Body of pancreas (tissue), 4 donors: Measurements from ENCODE around the gene KRT79. TPM values are rescaled to one million over a fixed set of nuclear protein-coding genes. Genes with fewer than 3 reads are reported as not detected.
"Not testable (repeated sequence)": the region's sequence is repeated elsewhere in the genome, so short reads cannot be mapped to it uniquely, and the experiment has no call there.

ENCODE experiments used
- ATAC-seq: fragments of 150-250 bp; one replicate; pipeline ENCODE4 v1.9.1; 2016
- DNase-seq, 4 donors: peaks; one replicate each; pipeline ENCODE4 v3.0.0-alpha.2; 2019
- H3K27ac ChIP-seq, 4 donors: fragments of 200-600 bp; sonication (generic); 1 replicate in 3 of 4; 2 replicates in 1 of 4; pipeline versions ENCODE4 v1.5.1 to v1.6.1; 2016 to 2019; ENCODE audit warnings: mild to moderate bottlenecking in 1 of 4, mixed read lengths in 1 of 4, moderate library complexity in 1 of 4
- H3K27me3 ChIP-seq, 2 donors: fragments of 200-600 bp; sonication (generic); one replicate each; pipeline ENCODE4 v1.6.0; 2016; ENCODE audit warnings: mild to moderate bottlenecking in 1 of 2
- H3K36me3 ChIP-seq, 2 donors: fragments of 200-600 bp; sonication (generic); replicated peaks in 1 of 2; 2 replicates each; pipeline ENCODE4 v1.5.1; 2016; ENCODE audit warnings: low read depth in 2 of 2; ENCODE audit not compliant: insufficient read depth in 1 of 2
- H3K4me1 ChIP-seq: fragments of 200-600 bp; sonication (generic); one replicate; pipeline ENCODE4 v1.6.0; 2016
- H3K4me3 ChIP-seq, 2 donors: fragments of 200-600 bp; sonication (generic); 1 replicate in 1 of 2; 2 replicates in 1 of 2; pipeline ENCODE4 v1.5.1; 2016 to 2019
- H3K9me3 ChIP-seq, 3 donors: fragments of 200-600 bp; sonication (generic); 1 replicate in 2 of 3; 2 replicates in 1 of 3; pipeline ENCODE4 v1.5.1; 2016
- POLR2A ChIP-seq, 3 donors: fragments of 450-650 bp; IDR thresholded peaks; one replicate each; pipeline ENCODE4 v1.6.1; 2016; ENCODE audit warnings: antibody characterized with exemption in 3 of 3, mild to moderate bottlenecking in 2 of 3
- WGBS, 2 donors: methylation state at CpG; one replicate each; pipeline ENCODE4 v1.1.5; 2017; 5-methylcytosine and 5-hydroxymethylcytosine counted together
- intact Hi-C: fragments of 100-400 bp; cut with DNase I; formaldehyde crosslinking; loops from one replicate; pipeline ENCODE4 v1.15.1; 2023
- total RNA-seq, 2 donors: library from RNA; depleted of rRNA; stranded (reverse); fragments of >200 nt; gene quantifications; one replicate each; pipeline ENCODE4 v1.1.0, GENCODE V29; 2016
- TF ChIP-seq, protein P1 (sequence below), 7 experiments: fragments of 450-650 bp in 4 of 7; fragments of 200-600 bp in 3 of 7; sonication (generic) in 3 of 7; IDR thresholded peaks; one replicate each; pipeline ENCODE4 v1.5.1; 2016 to 2019; ENCODE audit warnings: antibody characterized with exemption in 7 of 7

Gene KRT79
- total RNA-seq, 2 donors from 2014 or later = not detected

GRCh38 chr12:52862023-52862422 lies 27.9 kb upstream of the KRT79 start:
- 53 to 80% methylated on average over 1 to 2 of the region's 2 CpGs for WGBS, 2 donors
- Histone ChIP-seq H3K4me1 (no peaks in the 10 kb centered on the region), H3K36me3 (no peaks in the 10 kb centered on the region), H3K27ac (no peak overlapping the region), H3K4me3 (no peak overlapping the region), H3K9me3 (no peaks in the 10 kb centered on the region), H3K27me3 (no peaks in the 10 kb centered on the region)
- no peak for TF ChIP-seq POLR2A (IDR thresholded peaks at IDR 0.05)
- TF ChIP-seq, protein P1, sequence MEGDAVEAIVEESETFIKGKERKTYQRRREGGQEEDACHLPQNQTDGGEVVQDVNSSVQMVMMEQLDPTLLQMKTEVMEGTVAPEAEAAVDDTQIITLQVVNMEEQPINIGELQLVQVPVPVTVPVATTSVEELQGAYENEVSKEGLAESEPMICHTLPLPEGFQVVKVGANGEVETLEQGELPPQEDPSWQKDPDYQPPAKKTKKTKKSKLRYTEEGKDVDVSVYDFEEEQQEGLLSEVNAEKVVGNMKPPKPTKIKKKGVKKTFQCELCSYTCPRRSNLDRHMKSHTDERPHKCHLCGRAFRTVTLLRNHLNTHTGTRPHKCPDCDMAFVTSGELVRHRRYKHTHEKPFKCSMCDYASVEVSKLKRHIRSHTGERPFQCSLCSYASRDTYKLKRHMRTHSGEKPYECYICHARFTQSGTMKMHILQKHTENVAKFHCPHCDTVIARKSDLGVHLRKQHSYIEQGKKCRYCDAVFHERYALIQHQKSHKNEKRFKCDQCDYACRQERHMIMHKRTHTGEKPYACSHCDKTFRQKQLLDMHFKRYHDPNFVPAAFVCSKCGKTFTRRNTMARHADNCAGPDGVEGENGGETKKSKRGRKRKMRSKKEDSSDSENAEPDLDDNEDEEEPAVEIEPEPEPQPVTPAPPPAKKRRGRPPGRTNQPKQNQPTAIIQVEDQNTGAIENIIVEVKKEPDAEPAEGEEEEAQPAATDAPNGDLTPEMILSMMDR (IDR thresholded peaks at IDR 0.05) = no peak
- no peak for DNase-seq
- ATAC-seq = no peak
- intact Hi-C loops = no loop called here

DNA sequence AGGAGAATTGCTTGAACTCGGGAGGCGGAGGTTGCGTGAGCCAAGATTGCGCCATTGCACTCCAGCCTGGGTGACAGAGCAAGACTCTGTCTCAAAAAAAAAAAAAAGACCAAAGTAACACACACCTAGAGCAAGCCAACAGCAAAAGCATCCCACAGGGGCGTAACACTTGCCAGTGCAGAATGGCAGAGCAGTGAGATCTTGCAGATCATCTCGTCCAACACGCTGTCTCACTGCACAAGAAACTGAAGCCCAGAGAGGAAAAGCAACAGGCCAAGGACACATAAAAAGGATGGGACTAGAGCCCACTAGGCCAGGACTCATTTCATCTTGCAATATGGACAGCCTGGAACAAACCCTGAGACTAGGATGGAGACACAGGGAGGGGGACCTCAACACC lies 27.4 kb upstream of the KRT79 start:
- H3K4me1 ChIP-seq = no peaks in the 10 kb centered on the region
- ATAC-seq (no peak), DNase-seq (no peak)
- no peak overlapping the region for H3K4me3 ChIP-seq
- intact Hi-C loops = no loop called here
- WGBS, 2 donors = 92 to 94% methylated on average over 6 to 7 of the region's 7 CpGs
- TF ChIP-seq, protein P1 (IDR thresholded peaks at IDR 0.05) = no peak
- TF ChIP-seq POLR2A (IDR thresholded peaks at IDR 0.05) = no peak
- H3K27ac ChIP-seq = no peak overlapping the region
- no peaks in the 10 kb centered on the region for H3K9me3 ChIP-seq
- H3K36me3 ChIP-seq = no peaks in the 10 kb centered on the region
- H3K27me3 ChIP-seq = no peaks in the 10 kb centered on the region

DNA sequence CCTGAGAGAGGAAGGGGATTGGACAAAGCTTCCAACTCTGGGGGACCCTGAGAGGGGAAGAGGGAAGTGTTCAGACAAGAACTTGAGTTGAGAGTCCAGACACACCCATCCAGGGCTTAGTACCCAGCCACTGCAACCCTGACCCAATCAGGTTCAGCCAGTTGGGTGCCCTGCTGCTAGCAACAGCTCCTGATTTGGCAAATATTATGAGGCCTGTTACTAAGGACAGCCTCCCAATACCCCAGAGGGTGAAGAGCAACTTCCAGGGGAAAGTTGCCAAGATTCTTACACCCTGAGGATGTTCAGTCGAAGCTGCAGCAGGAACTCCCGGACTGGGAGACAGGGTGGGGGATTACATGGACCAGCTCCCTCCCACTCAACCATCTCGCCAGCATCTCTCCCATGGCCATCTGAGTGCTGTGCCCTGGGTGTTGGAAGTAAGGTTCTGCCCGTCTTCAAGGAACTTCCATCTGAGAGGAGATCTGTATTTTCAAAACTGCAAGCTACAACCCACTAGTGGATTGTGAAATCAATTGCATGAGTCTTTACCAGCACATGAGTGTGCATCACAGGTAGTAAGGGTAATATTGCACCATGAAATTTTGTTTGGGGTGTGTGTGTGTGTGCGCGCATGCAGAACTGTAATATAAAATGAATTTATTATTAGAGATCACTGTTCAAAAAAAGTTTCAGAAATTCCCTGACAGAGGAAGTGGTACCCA lies 26.2 kb upstream of the KRT79 start:
- intact Hi-C loops = no loop called here
- Histone ChIP-seq H3K4me3 (no peak overlapping the region), H3K27ac (no peak overlapping the region), H3K9me3 (no peaks in the 10 kb centered on the region), H3K36me3 (no peaks in the 10 kb centered on the region), H3K27me3 (no peaks in the 10 kb centered on the region), H3K4me1 (no peaks in the 10 kb centered on the region)
- no peak for DNase-seq
- 75 to 76% methylated on average over 6 of the region's 6 CpGs for WGBS, 2 donors
- no peak for ATAC-seq
- TF ChIP-seq, protein P1 (IDR thresholded peaks at IDR 0.05) = no peak

DNA sequence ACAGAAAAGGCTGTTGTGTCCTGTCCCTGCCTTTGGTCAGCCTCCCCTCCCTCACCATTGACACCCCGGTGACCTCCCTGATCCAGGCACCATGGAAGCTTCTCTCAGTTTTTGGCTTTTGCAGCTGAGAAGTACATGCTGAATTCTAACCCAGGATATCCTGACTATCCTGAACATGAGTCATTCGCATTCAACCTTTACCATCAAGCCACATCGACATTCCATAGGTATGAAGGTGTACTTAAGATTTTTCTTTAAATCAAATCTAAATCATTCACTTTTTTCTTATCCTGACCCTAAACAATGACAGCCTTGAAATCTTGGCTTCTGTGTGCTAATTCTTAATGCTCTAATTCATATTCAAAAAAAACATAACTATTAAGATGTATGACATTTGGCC lies 23.4 kb upstream of the KRT79 start:
- no peak for DNase-seq
- no peak for TF ChIP-seq POLR2A (IDR thresholded peaks at IDR 0.05)
- TF ChIP-seq, protein P1 (IDR thresholded peaks at IDR 0.05) = no peak
- no peak overlapping the region for H3K4me3 ChIP-seq
- H3K27me3 ChIP-seq = no peaks in the 10 kb centered on the region
- ATAC-seq = no peak
- H3K36me3 ChIP-seq = no peaks in the 10 kb centered on the region
- H3K4me1 ChIP-seq = no peaks in the 10 kb centered on the region
- 75 to 94% methylated on average over 3 of the region's 3 CpGs for WGBS, 2 donors
- H3K9me3 ChIP-seq = no peaks in the 10 kb centered on the region
- H3K27ac ChIP-seq = no peak overlapping the region
- intact Hi-C loops = no loop called here

GRCh38 chr12:52856787-52857186 lies 22.7 kb upstream of the KRT79 start:
- Histone ChIP-seq H3K4me3 (no peak overlapping the region), H3K4me1 (no peaks in the 10 kb centered on the region), H3K36me3 (no peaks in the 10 kb centered on the region), H3K27me3 (no peaks in the 10 kb centered on the region), H3K9me3 (no peaks in the 10 kb centered on the region), H3K27ac (no peak overlapping the region)
- intact Hi-C loops = no loop called here
- no peak for TF ChIP-seq POLR2A (IDR thresholded peaks at IDR 0.05)
- TF ChIP-seq, protein P1 (IDR thresholded peaks at IDR 0.05) = no peak
- DNase-seq = no peak
- WGBS, 2 donors = 79 to 89% methylated on average over 3 of the region's 3 CpGs
- no peak for ATAC-seq

GRCh38 chr12:52856077-52856476 lies 22.0 kb upstream of the KRT79 start:
- 87 to 92% methylated on average over 2 of the region's 2 CpGs for WGBS, 2 donors
- H3K27ac ChIP-seq, H3K4me3 ChIP-seq, intact Hi-C loops, H3K36me3 ChIP-seq, DNase-seq, H3K9me3 ChIP-seq, H3K27me3 ChIP-seq, ATAC-seq, H3K4me1 ChIP-seq: not testable (repeated sequence)
